ENCODE data around the gene RBMS3.

Gene RBMS3

GRCh38 chr3:29677421-29677820 lies 396.6 kb downstream of the RBMS3 start:
- no peak for DNase-seq (ENCODE audit: low read depth in 2 of 2)

GRCh38 chr3:29679944-29680343 lies 399.1 kb downstream of the RBMS3 start:
- no peak for DNase-seq (ENCODE audit: low read depth in 2 of 2)

GRCh38 chr3:29683018-29683993 lies 402.4 kb downstream of the RBMS3 start:
- no peak for DNase-seq (ENCODE audit: low read depth in 2 of 2)

GRCh38 chr3:29686889-29687592 lies 406.2 kb downstream of the RBMS3 start:
- no peak for DNase-seq (ENCODE audit: low read depth in 2 of 2)

- no peak for DNase-seq (ENCODE audit: low read depth in 2 of 2)
These were observed 409.9 kb downstream of the RBMS3 start for GRCh38 chr3:29690686-29691353.

- no peak for DNase-seq (ENCODE audit: low read depth in 2 of 2)
These were observed 413.0 kb downstream of the RBMS3 start for GRCh38 chr3:29693863-29694262.

- DNase-seq (ENCODE audit: low read depth in 2 of 2), result no peak
These were observed 413.5 kb downstream of the RBMS3 start for GRCh38 chr3:29694331-29694730.

GRCh38 chr3:29694783-29695182 lies 413.9 kb downstream of the RBMS3 start:
- DNase-seq (ENCODE audit: low read depth in 2 of 2), result no peak

- no peak for DNase-seq (ENCODE audit: low read depth in 2 of 2)
These were observed 414.3 kb downstream of the RBMS3 start for GRCh38 chr3:29695201-29695600.

- no peak for DNase-seq (ENCODE audit: low read depth in 2 of 2)
These were observed 414.9 kb downstream of the RBMS3 start for GRCh38 chr3:29695643-29696198.

- DNase-seq (ENCODE audit: low read depth in 2 of 2), result no peak
These were observed 415.4 kb downstream of the RBMS3 start for GRCh38 chr3:29696311-29696710.

GRCh38 chr3:29697989-29698388 lies 417.1 kb downstream of the RBMS3 start:
- no peak for DNase-seq (ENCODE audit: low read depth in 2 of 2)

GRCh38 chr3:29700256-29700655 lies 419.4 kb downstream of the RBMS3 start:
- DNase-seq (ENCODE audit: low read depth in 2 of 2), result no peak

GRCh38 chr3:29701326-29701983 lies 420.6 kb downstream of the RBMS3 start:
- no peak for DNase-seq (ENCODE audit: low read depth in 2 of 2)

GRCh38 chr3:29705906-29706844 lies 425.3 kb downstream of the RBMS3 start:
- DNase-seq (ENCODE audit: low read depth in 2 of 2), result no peak

GRCh38 chr3:29708884-29709283 lies 428.0 kb downstream of the RBMS3 start:
- no peak for DNase-seq (ENCODE audit: low read depth in 2 of 2)

- DNase-seq (ENCODE audit: low read depth in 2 of 2), result no peak
These were observed 430.4 kb downstream of the RBMS3 start for GRCh38 chr3:29711255-29711771.

GRCh38 chr3:29716213-29716612 lies 435.3 kb downstream of the RBMS3 start:
- no peak for DNase-seq (ENCODE audit: low read depth in 2 of 2)

GRCh38 chr3:29718661-29719065 lies 437.8 kb downstream of the RBMS3 start:
- no peak for DNase-seq (ENCODE audit: low read depth in 2 of 2)

GRCh38 chr3:29720665-29721064 lies 439.8 kb downstream of the RBMS3 start:
- DNase-seq (ENCODE audit: low read depth in 2 of 2), result no peak
